AG20443 (cell line): Measurements from ENCODE around the gene SDK1.
"Not testable (repeated sequence)": the region's sequence is repeated elsewhere in the genome, so short reads cannot be mapped to it uniquely, and the experiment has no call there.

Experiments
- DNase-seq: peaks from one replicate; pipeline ENCODE4 v3.0.0; 2012; ENCODE audit warnings: low spot score, mixed read lengths

SDK1 gene

DNA sequence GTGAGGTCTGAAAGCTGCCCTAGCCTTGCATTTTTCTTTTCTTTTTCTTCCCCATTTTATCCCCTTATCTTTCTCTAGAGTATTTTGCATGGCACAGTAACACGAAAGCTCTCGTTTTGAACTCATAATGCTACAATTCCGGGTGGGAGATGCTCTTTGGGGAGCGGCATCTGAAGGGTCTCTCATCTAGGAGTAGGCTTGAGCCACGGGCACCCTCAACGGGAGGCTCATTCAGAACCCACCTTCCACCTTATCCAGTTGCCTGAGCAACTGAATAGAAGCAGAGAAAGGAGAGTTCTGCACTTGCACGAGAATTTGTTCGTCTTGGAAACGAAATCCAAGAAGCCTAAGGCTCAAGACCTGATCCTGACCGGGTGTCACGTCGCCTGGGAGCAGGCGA, 777.5 kb downstream of the SDK1 start:
- DNase-seq, result no peak

DNA sequence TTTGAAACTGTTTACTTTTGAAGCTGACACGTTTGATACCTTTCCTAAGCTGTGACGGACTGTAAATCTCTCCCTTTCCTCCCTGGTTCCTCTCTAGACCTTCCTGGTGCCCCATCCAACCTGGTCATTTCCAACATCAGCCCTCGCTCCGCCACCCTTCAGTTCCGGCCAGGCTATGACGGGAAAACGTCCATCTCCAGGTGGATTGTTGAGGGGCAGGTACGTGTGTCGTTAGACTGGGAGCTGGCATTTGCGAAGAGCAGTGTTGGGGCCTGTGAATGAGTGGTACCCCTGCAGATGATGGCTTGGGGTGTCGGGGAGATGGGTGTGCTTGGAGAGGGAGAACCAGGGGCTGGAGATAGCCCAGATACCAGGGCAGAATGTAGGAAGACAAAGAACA, 778.3 kb downstream of the SDK1 start:
- DNase-seq, result no peak

DNA sequence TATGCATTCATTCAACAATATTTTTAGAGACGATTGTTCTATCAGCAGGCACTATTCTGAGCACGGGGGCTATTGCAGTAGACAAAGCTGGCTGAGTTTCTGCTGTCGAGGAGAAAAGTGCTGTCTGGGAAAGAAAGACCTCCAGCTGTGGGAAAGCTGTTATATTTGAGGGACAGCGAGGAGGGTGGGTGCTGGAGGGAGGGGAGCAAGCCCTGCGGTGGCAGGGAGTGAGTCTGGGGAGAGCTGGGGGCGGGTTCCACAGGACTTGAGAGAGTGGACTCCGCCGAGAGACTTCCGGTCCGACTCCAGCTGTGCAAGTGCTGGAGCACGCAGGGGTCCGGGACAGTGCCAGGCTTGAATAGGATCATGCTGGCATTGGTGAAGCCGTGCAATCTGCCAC, 778.9 kb downstream of the SDK1 start:
- DNase-seq, result no peak

DNA sequence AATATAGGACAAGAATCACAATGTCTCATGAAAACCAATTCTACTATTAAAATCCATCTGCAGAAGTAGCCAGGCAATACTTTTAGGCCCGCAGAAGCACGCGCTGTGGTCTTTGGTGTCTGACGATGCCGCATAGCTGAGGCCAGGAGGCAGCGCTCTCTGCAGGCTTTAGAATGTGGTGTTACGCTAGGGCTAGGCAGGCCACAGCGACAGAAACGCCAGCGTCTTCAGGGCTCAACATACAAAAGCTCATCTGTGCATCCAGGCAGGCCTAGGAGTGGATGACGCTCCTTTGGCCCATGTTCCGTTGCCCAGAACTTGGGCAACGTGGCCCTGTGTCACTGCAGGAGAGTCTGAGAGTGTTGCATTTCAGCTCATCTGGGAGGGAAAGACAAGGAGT, 779.9 kb downstream of the SDK1 start:
- DNase-seq, result no peak

DNA sequence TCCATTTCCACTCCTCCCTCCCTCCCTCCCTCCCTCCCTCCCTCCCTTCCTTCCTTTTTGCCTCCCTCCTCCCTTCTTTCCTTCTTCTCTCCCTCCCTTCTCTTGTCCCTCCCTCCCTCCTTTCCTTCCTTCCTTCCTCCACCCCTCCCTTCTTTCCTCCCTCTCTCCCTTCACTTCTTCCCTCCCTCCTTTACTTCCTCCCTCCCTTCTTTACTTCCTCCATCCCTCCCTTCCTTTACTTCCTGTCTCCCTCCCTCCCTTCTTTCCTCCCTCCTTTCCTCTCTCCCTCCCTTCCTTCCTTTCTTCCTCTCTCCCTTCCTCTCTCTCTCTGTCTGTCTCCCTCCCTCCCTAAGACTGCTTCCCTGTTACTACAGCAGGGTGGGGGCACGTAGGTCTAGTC, 782.5 kb downstream of the SDK1 start:
- no peak for DNase-seq

DNA sequence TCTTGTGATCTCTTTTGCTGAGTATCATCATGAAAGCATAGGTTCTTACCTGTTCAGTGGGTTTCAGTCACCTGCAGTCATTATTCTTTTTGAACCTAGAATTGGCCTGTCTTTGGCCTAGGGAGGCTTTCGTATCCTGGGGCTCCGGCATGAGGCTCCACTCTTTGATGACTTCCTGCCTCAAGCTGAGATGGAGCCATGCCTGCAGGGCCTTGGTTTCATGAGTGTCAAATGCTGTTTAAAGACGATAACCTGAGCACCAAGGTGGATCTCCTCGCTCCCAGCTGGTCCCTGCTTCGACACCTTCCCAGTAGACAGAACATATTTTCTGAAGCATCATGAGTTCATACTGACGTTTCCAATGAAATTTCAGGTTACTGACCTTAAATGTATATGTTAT, 783.2 kb downstream of the SDK1 start:
- no peak for DNase-seq

DNA sequence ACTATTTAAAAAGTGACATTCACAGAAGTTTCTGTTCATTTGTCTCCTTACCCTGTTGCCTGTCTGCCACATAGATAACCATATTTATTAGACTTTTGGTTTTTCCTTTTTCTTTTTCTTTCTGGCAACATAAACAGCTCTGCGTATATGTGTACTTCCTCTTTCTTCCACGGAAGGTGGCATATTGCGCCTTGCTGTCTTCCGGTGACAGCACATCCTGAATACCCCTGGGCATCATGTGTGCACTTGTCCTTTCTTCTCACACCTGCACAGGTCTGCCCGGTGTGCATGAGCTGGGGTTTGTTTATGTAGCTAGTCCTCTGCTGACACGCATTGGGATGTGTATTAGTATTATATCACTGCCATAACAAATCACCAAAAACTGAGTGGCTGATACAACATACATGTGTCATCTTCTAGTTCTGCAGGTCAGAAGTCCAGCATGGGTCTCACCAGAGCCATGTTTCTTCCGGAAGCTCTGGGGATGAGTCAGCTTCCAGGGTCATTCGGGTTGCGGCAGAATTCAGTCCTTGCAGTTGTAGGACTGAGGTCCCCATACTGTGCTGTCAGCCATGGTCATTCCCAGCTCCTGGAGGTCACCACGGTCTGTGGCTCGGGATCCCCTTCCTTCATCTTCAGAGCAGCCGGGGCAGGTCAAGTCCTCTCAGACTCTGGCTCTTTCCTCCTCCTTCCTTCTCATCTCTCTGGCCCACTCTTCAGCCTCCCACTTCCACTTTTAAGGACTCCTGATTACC, 785.1 kb downstream of the SDK1 start:
- no peak for DNase-seq

DNA sequence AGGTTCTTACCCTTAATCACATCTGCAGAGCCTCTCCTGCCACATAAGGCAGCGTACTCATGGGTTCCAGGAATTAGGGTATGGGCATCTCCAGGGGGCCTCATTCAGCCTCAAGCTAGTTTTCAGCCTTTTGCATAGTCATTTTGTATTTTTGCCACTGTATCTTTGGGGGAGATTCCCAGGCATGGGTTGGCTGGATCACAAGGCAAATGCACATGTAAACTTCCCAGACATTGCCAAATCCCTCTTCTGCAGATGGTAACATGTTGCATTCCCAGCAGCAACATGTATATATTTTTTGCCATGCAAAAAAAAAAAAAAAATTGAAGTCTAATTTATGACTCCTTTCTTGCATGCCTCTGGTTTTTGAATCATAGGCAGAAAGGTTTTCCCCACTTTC, 785.7 kb downstream of the SDK1 start:
- DNase-seq, result no peak

DNA sequence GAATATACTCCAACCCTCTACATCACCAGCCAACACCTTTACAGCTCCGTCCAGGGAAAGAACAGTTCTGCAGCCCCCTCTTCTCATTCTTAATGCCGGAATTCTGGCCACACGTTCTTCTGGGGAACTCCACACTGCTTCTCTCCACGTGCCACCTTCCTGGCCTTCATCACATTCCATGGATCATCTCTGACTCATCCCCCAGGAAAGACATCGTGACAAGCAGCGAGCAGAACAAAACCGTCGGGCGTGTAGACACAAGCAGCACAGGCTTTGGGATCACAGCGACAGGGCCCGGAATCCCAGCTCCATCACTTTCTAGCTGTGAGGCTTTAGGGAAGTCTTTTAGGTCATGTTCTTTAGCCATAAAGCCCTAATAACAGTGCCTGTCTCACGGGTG, 790.7 kb downstream of the SDK1 start:
- DNase-seq, result no peak

DNA sequence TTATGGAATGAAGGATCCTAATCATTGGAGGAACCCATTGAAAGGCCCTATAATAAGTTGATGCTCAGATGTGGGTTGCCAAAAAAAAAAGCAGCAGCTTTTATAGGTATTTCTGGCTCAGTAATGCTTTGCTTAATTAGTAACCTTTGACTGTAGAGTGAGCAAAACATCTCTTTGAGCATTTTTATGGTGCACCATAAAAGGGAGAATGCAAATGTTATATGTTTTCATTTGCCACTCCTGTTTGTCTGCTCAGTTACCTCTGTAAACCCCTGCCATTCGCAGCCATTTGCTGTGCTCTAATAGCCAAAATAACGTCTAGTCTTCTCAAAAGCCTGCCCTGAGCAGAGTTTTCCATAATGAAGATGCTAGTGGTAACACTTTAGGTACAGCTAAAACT, 792.0 kb downstream of the SDK1 start:
- DNase-seq, result no peak

DNA sequence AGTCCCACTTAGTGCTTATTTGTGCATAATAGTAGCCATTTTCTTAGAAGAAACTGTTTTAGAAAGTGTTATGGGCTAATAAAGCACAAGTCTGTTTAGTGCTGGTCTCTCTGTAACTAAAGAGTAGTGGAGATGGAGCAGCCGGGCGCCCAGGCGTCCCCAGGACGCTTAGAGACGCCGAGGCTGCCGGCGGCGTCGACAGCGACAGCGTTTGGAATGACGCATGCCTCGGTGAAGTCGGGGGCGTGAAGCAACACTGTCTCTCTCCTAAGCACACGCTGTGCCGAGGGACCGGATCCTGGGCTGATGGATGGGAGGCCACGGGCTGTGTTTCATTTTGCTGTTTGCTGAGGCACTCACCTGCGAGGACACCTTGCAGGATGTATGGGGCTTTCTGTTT, 792.4 kb downstream of the SDK1 start:
- DNase-seq, result no peak

DNA sequence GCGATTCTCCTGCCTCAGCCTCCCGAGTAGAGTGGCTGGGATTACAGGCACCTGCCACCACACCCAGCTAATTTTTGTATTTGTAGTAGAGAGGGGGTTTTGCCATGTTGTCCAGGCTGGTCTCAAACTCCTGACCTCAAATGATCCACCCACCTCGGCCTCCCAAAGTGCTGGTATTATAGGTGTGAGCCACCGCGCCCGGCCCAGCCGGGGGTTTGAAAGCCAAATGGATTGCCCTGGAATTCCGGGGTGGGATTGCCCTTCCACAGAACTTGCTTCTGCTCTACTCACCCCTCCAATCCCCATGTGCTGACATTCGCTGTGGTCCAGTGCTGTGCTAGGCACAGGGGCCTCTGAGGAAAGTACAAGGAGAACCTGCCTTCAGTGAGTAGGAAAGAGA, 793.1 kb downstream of the SDK1 start:
- not testable (repeated sequence) for DNase-seq

DNA sequence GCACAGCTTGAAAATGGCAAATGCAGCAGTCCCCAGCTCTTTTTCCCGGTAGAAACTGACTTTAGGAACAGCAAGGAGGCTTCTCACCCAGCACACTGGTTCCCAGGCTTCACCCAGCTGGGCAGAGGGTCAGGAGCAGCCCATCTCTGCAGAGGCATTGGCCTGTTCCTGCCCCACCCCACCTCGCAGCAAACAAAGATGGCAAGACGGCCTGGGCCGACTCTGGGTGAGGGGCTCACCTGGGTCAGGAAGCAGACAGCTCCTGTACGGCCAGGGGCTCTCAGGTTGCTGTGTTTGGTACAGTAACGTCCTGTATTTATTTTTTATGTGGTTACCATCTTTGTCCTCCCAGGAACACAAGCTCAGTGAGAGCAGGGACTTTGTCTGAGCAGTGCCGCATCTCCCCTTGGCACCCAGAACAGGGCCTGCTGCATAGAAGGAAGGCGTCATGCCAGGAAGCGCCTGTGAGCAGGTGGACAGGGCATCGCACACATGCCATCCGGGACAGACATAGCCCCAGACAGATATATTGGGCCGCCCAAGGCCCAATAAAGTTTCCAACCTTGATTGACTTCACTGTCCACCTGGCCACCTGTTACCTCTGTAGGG, 796.1 kb downstream of the SDK1 start:
- no peak for DNase-seq

DNA sequence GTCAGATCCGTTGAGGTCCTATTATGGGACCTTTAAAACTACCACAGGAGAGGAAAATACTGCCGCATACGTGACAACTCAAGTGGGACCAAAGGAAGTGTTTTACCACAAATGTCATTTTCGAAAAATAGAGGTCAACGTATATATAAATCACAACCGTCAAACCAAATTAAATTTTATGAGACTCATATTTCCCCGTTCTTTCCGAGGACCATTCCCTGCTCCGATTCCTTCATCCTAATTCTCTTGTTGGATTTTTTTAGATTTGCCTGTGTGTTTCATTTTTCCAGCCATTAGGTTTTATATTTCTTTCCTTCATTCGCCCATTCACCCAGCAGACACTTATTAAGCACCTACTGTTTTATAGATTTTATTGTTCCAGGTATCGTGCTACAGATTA, 797.1 kb downstream of the SDK1 start:
- DNase-seq, result no peak

DNA sequence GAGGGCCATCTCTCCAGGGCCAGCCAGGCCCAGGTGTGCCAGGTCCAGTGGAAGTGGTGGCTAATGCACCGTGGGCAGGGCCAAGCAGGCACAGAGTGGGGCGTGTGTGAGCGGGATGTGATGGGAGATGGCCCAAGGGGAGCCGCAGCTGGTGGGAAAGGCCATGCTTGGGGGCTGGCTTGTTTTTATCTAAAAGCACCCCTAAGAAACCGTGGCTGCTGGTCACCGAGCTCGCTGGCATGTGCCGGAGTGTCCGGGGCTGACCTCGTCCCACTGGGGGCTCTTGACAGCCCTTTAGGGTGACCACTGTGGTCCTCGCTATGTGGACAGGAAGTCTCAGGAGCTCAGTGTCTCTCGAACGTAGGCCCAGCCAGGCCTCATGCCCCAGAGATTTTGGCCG, 798.6 kb downstream of the SDK1 start:
- no peak for DNase-seq

DNA sequence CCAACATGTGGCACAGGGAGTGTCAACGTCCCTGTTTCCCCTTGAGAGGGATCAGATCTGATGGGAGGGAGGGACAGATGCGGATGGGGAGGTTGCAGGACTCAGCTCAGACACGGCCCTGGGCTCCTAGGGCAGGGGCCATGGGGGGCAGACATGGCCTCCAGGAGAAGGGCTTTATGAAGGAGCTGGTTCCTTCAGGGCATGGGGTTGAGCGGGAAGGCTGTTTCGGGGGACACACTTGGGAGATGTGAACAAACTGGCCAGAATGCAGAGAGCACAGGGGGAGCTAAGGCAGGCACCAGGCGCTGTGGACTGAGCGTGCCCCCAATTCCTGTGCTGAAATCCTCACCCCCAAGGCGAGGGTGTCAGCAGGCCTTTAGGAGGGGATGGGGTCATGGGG, 799.1 kb downstream of the SDK1 start:
- no peak for DNase-seq

DNA sequence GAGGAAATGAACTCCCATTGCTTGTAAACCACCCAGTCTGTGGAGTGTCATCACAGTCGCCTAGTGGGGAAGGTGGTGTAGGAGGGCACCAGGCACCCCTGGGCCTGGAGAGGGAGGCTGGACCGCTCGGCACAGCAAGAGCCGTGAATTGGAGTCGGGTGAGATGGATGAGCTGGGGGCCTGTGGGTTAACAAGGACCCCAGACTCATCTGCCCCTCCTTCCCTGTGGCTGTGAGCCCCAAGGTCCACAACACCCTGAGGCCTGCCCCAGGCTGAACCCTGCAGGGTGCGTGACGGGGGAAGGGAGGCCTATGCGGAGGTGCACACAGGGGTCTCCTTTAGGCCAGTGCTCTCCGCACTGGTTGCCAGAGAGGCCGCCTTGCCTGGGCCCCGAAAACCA, 799.6 kb downstream of the SDK1 start:
- no peak for DNase-seq

DNA sequence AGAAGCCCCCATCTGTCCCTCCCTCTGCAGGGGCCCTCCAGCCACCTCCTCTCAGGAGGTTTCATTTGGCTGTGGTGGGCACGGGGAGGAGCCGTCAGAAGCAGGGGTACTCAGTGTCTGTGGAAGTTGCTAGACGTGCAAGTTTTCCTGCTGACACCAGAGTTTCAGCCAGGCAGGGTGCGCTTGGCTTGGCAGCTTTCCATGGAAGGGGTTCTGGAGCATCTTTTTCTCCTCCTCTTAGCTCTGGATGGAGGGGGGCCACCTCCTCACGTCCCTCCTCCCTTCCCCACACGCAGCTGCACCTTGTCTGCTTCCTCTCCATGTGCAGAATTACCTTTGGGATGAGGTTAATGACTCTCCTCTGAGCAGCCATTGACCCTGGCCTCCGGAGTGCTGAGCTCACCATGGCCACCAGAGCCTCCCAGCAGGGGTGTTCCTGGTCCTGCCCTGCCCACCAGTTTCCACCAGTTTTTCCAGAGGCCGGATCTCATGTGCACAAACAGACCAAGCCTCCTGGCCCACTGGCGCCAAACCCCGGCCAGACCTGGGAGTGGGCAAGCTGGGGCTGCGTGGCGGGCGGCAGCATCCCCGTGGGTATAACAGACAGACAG, 801.3 kb downstream of the SDK1 start:
- no peak for DNase-seq

DNA sequence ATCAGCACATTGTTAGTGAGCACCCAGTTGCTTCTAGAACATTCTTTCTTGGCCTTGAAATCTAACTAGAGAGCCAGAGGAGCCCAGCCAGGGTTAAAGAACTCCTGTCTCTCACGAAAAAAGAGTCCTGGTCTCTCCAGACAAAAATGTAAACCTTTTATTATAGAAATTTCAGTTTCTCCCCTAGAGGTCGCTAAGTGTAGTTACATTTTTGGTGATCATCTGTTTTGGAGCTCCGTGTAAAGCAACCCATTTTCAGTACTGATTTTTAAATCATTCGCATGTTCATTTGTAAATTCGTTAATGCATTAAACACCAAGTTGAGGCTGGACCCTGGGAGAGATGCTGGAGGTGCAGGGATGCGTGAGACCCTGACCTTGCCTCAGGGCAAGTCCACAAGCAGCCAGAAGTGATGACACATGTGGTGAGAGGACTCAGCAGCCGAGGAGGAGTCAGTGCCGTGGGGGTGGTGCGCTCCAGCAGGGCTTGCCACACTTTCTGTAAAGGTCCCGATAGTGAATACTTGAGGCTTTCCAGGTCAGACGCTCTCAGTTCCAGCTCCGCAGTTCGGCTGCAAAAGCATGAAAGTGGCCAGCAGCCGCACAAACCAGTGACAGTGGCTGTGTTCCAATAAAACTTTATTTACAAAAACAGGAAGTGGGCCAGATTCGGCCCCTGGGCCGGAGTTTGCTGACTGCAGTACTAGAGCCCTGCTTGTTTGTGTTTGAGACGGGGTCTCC, 802.5 kb downstream of the SDK1 start:
- DNase-seq, result no peak

DNA sequence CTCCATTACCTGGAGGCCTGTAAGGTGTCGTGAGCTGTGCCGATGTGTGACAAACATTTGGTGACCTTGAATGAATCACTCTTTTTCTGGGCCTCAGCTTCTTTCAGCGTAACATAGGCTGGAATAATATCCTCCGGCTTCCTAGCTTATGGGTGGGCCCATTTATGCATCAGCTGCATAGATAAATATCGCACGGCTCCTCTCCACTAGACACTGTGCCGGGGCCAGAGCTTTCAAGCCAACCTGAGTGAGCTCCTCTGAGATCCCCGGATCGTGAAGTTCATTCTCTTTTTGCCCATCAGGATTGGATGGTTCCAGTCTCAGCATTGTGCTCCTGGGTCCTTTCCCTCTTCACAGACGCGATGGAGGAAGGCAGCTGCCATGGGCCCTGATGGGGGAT, 806.8 kb downstream of the SDK1 start:
- no peak for DNase-seq

DNA sequence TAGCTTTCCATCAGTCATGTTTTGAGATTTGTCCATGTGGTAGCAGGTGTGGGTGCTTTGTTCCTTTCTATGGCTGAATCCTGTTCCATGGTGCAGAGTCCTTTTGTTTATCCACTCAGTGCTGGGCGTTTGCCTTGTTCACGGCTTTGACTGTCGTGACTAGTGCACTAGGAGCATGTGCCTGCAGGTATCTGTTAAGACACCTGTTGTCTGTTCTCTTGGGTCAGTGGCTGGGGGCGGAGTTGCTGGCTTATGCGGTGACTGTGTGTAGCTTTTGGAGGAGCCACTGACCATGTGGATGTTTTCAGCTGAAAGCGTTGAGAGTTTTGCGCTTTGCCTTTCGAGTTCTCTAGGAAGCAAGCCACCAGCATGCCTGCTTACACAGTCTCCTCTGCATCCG, 807.9 kb downstream of the SDK1 start:
- no peak for DNase-seq

DNA sequence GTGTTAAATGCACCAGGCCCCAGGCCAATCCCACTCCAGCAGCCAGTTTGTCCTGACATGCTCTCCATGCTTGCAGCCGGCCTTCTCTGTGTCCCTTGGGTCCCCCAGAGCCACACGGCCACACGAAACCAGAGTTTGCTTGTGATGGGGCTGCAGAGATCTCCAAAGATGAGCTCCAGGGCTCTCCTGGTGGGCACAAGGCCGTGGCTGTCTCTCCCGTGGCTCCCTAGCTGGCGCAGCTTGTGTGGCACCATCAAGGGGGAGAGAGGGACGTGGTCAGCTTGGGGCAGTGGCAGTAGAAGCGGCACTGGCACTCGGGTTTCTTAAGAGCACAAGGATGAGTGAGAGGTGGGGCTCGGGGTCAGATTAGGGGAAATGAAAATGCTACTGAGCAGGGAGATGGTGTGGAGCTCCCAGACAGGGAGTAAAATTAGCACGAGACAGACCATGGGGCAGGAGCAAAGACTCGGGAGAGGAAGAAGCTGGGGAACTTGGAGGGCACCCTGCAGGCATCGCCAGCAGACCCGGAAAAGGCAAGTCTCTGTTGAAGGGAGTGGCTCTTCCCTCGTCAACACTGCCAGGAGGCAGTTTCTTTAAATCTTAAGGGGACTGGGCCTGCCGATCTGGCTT, 808.5 kb downstream of the SDK1 start:
- no peak for DNase-seq

DNA sequence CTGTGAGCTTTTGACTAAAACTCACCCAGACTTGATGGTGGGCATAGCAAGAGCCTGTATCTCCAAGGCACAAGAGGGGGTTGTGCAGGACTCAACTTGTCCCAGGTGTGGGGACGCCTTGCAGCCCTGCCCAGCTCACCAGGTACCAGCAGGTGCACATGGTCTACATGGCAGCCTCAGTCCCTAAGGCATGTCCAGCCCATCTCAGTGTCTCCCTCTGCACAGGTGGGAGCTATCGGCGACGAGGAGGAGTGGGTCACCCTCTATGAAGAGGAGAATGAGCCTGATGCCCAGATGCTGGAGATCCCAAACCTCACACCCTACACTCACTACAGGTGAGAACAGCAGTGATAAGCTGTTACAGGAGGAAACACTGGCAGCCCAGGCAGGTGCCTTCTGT, 809.4 kb downstream of the SDK1 start:
- DNase-seq, result no peak
